Measurements from ENCODE around the gene YIPF1.
"Not testable (repeated sequence)": the region's sequence is repeated elsewhere in the genome, so short reads cannot be mapped to it uniquely, and the experiment has no call there.

Gene YIPF1

GRCh38 chr1:53837646-53837923 lies 52.0 kb downstream of the YIPF1 start:
- no peak for DNase-seq

- DNase-seq: no peak
These were observed 54.1 kb downstream of the YIPF1 start for GRCh38 chr1:53835491-53835890.

GRCh38 chr1:53834776-53835175 lies 54.8 kb downstream of the YIPF1 start:
- DNase-seq: no peak

- no peak for DNase-seq
These were observed 56.2 kb downstream of the YIPF1 start for GRCh38 chr1:53833393-53833792.

- no peak for DNase-seq
These were observed 63.2 kb downstream of the YIPF1 start for GRCh38 chr1:53826367-53826766.

GRCh38 chr1:53825306-53825705 lies 64.3 kb downstream of the YIPF1 start:
- no peak for DNase-seq

GRCh38 chr1:53822931-53823330 lies 66.7 kb downstream of the YIPF1 start:
- DNase-seq: no peak

- DNase-seq: no peak
These were observed 68.2 kb downstream of the YIPF1 start for GRCh38 chr1:53821380-53821779.

GRCh38 chr1:53819387-53819786 lies 70.2 kb downstream of the YIPF1 start:
- no peak for DNase-seq

GRCh38 chr1:53816584-53816983 lies 73.0 kb downstream of the YIPF1 start:
- DNase-seq: not testable (repeated sequence)

GRCh38 chr1:53815484-53815883 lies 74.1 kb downstream of the YIPF1 start:
- DNase-seq: not testable (repeated sequence)

- DNase-seq: no peak
These were observed 78.2 kb downstream of the YIPF1 start for GRCh38 chr1:53811414-53811851.

GRCh38 chr1:53810497-53810896 lies 79.1 kb downstream of the YIPF1 start:
- DNase-seq: no peak

GRCh38 chr1:53810007-53810406 lies 79.6 kb downstream of the YIPF1 start:
- no peak for DNase-seq

- no peak for DNase-seq
These were observed 81.7 kb downstream of the YIPF1 start for GRCh38 chr1:53807916-53808315.

- no peak for DNase-seq
These were observed 84.6 kb downstream of the YIPF1 start for GRCh38 chr1:53804791-53805505.

GRCh38 chr1:53804181-53804580 lies 85.4 kb downstream of the YIPF1 start:
- no peak for DNase-seq

All from CD4-positive, alpha-beta T cell treated with Interferon alpha-2 for 1 hour (primary cell).